ENCODE measurements around the gene SPATA13.

- TF ChIP-seq CTCF (IDR thresholded peaks at IDR 0.05), result no peak
- TF ChIP-seq POLR2A (IDR thresholded peaks at IDR 0.05), result no peak
Observed at GRCh38 chr13:24301911-24302310, 141.4 kb downstream of the SPATA13 start.

Data from uterus (tissue), 2 donors.